Glomerular visceral epithelial cell (primary cell): ENCODE measurements around the gene LGALS7.

Experiments used
- DNase-seq: peaks from one replicate; pipeline ENCODE4 v3.0.0-alpha.2; 2016; ENCODE audit errors: extremely low spot score

LGALS7 gene

GRCh38 chr19:38727868-38728660, 45.3 kb downstream of the LGALS7 start:
- DNase-seq = no peak

- no peak for DNase-seq
Measured at GRCh38 chr19:38727306-38727867, 45.9 kb downstream of the LGALS7 start.

- DNase-seq = no peak
Measured at GRCh38 chr19:38726761-38727301, 46.5 kb downstream of the LGALS7 start.

- no peak for DNase-seq
Measured at GRCh38 chr19:38726284-38726673, 47.0 kb downstream of the LGALS7 start.

DNA sequence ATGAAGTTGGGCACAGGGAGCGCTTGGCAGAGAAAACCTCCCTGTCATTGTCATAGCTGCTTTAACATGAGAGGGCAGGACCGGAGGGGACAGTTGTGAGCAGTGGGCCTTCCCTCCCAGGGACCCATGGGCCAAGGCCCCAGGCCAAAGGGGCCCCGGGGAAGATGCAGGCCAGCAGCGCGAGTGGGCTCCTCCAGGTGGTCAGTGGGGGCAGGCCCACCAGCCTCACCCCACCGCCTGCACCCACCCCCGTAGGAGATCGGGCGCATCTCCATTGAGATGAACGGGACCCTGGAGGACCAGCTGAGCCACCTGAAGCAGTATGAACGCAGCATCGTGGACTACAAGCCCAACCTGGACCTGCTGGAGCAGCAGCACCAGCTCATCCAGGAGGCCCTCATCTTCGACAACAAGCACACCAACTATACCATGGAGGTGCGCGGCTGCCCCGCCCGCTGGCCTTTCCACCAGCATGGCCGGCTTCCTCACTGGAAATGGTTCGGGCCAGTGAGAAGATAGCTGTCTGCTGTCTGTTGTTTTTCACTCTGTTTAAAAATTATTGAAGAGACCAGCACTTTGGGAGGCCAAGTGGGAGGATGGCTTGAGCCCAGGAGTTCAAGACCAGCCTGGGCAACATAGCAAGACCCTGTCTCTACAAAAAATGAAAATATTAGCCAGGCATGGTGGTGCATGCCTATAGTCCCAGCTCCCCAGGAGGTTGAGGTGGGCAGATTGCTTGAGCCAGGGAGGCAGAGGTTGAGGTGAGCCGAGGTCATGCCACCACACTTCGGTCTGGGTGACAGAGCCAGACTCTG, 47.6 kb downstream of the LGALS7 start:
- no peak for DNase-seq

- DNase-seq = no peak
Measured at GRCh38 chr19:38723990-38724854, 49.1 kb downstream of the LGALS7 start.

- DNase-seq = no peak
Measured at GRCh38 chr19:38723606-38723965, 49.7 kb downstream of the LGALS7 start.

GRCh38 chr19:38722947-38723605, 50.2 kb downstream of the LGALS7 start:
- no peak for DNase-seq

GRCh38 chr19:38721979-38722773, 51.1 kb downstream of the LGALS7 start:
- DNase-seq = no peak

DNA sequence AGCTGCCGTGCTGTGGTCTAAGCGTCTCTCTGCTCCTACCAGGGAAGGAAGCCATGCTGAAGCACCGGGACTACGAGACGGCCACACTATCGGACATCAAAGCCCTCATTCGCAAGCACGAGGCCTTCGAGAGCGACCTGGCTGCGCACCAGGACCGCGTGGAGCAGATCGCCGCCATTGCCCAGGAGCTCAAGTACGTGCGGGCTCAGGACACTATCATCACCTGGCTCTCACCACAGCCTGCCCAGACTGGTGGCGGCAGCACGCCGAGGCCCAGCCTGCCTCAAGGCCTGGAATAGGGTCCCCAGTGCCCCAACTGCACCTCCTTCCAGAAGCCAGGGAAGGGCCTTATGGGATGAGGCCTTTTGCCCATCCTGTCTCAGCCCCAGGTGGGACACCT, 51.8 kb downstream of the LGALS7 start:
- no peak for DNase-seq
